HEK293 (cell line): ENCODE results near the gene TOP2A.

Experiments
- CTCF ChIA-PET: fragments of 350-600 bp; formaldehyde crosslinking; extraction: SDS; loops from one replicate; lab custom pipeline; 2021; ENCODE audit warnings: antibody characterized with exemption; lab: Yijun Ruan, JAX
- POLR2A ChIA-PET: fragments of 300-600 bp; formaldehyde crosslinking; extraction: SDS; loops from one replicate; lab custom pipeline; 2020; ENCODE audit warnings: antibody characterized with exemption, inconsistent platforms; lab: Yijun Ruan, JAX
- H3K27ac ChIP-seq: fragments of 200-500 bp; sonication (Bioruptor generic); 2 replicates; pipeline ENCODE4 v1.5.1; 2014; ENCODE audit warnings: low read depth, low read length, control low read depth, inconsistent platforms; ENCODE audit errors: extremely low read depth
- H3K36me3 ChIP-seq, 2 experiments: fragments of 200-500 bp in 1 of 2; sonication (Bioruptor generic) in 1 of 2; 1 replicate in 1 of 2; 2 replicates in 1 of 2; pipeline ENCODE4 v1.5.1; 2014 to 2017; ENCODE audit warnings: inconsistent platforms in 2 of 2, low read length in 2 of 2; ENCODE audit not compliant: control insufficient read depth in 2 of 2, insufficient read depth in 1 of 2
- H3K4me1 ChIP-seq: fragments of 200-500 bp; sonication (Bioruptor generic); 2 replicates; pipeline ENCODE4 v1.5.1; 2014; ENCODE audit warnings: mild to moderate bottlenecking, low read length, inconsistent platforms; ENCODE audit not compliant: control insufficient read depth, insufficient read depth
- H3K4me3 ChIP-seq: 2 replicates; pipeline ENCODE4 v1.5.1; 2011; ENCODE audit warnings: low read depth, mild to moderate bottlenecking, control low read depth, low read length, moderate library complexity
- H3K9me3 ChIP-seq: fragments of 200-500 bp; sonication (Bioruptor generic); 2 replicates; pipeline ENCODE4 v1.5.1; 2014; ENCODE audit warnings: low read depth, low read length, inconsistent platforms; ENCODE audit not compliant: control insufficient read depth, insufficient read depth
- EGR2 ChIP-seq: fragments of 450-650 bp; formaldehyde crosslinking; IDR thresholded peaks from 2 replicates; pipeline ENCODE4 v1.5.1; 2016; ENCODE audit warnings: low read depth, missing biosample characterization, missing genetic modification characterization
- FEZF1 ChIP-seq: fragments of 450-650 bp; formaldehyde crosslinking; IDR thresholded peaks from 2 replicates; pipeline ENCODE4 v1.5.1; 2016; ENCODE audit warnings: missing biosample characterization, missing genetic modification characterization
- GLI4 ChIP-seq: fragments of 450-650 bp; formaldehyde crosslinking; IDR thresholded peaks from 2 replicates; pipeline ENCODE4 v1.5.1; 2016; ENCODE audit warnings: missing biosample characterization, missing genetic modification characterization
- HOXD13 ChIP-seq: sonication (generic); formaldehyde crosslinking; IDR thresholded peaks from 2 replicates; pipeline ENCODE4 v1.8.0; 2022; ENCODE audit warnings: missing genetic modification reagents, borderline replicate concordance
- KLF9 ChIP-seq: fragments of 450-650 bp; formaldehyde crosslinking; IDR thresholded peaks from 2 replicates; pipeline ENCODE4 v1.5.1; 2016; ENCODE audit warnings: missing biosample characterization, missing genetic modification characterization, low read depth
- MZF1 ChIP-seq: fragments of 450-650 bp; formaldehyde crosslinking; IDR thresholded peaks from 2 replicates; pipeline ENCODE4 v1.5.1; 2017; ENCODE audit warnings: missing biosample characterization, missing genetic modification characterization, borderline replicate concordance
- OSR2 ChIP-seq: fragments of 450-650 bp; formaldehyde crosslinking; IDR thresholded peaks from 2 replicates; pipeline ENCODE4 v1.5.1; 2016; ENCODE audit warnings: missing biosample characterization, missing genetic modification characterization
- SCRT2 ChIP-seq: fragments of 450-650 bp; formaldehyde crosslinking; IDR thresholded peaks from 2 replicates; pipeline ENCODE4 v1.5.1; 2016; ENCODE audit warnings: missing biosample characterization, missing genetic modification characterization
- SP3 ChIP-seq: fragments of 450-650 bp; formaldehyde crosslinking; IDR thresholded peaks from 2 replicates; pipeline ENCODE4 v1.5.1; 2016; ENCODE audit warnings: missing biosample characterization, missing genetic modification characterization
- TCF7L2 ChIP-seq: IDR thresholded peaks from 2 replicates; pipeline ENCODE4 v1.6.1; 2011; ENCODE audit warnings: low read depth, mild to moderate bottlenecking, inconsistent platforms, low read length, moderate library complexity, borderline replicate concordance
- YY1 ChIP-seq: fragments of 450-650 bp; formaldehyde crosslinking; IDR thresholded peaks from 2 replicates; pipeline ENCODE4 v1.5.1; 2018; ENCODE audit warnings: missing biosample characterization, missing genetic modification characterization
- ZBTB21 ChIP-seq: fragments of 450-650 bp; formaldehyde crosslinking; IDR thresholded peaks from 2 replicates; pipeline ENCODE4 v1.5.1; 2017; ENCODE audit warnings: missing biosample characterization, missing genetic modification characterization
- ZBTB8A ChIP-seq: fragments of 450-650 bp; formaldehyde crosslinking; IDR thresholded peaks from 2 replicates; pipeline ENCODE4 v1.5.1; 2016; ENCODE audit warnings: missing biosample characterization, missing genetic modification characterization
- ZNF221 ChIP-seq: fragments of 450-650 bp; formaldehyde crosslinking; IDR thresholded peaks from 2 replicates; pipeline ENCODE4 v1.5.1; 2017; ENCODE audit warnings: missing biosample characterization, missing genetic modification characterization, borderline replicate concordance
- ZNF23 ChIP-seq: fragments of 450-650 bp; formaldehyde crosslinking; IDR thresholded peaks from 2 replicates; pipeline ENCODE4 v1.5.1; 2016; ENCODE audit warnings: missing biosample characterization, missing genetic modification characterization, borderline replicate concordance
- ZNF350 ChIP-seq: fragments of 450-650 bp; formaldehyde crosslinking; IDR thresholded peaks from 2 replicates; pipeline ENCODE4 v1.5.0; 2017; ENCODE audit warnings: missing biosample characterization, mild to moderate bottlenecking, missing genetic modification characterization
- ZNF354C ChIP-seq: fragments of 450-650 bp; formaldehyde crosslinking; IDR thresholded peaks from 2 replicates; pipeline ENCODE4 v1.5.1; 2016; ENCODE audit warnings: missing biosample characterization, missing genetic modification characterization, low read depth, borderline replicate concordance
- ZNF521 ChIP-seq: fragments of 450-650 bp; formaldehyde crosslinking; IDR thresholded peaks from 2 replicates; pipeline ENCODE4 v1.5.1; 2017; ENCODE audit warnings: missing biosample characterization, mild to moderate bottlenecking, missing genetic modification characterization
- ZNF561 ChIP-seq: fragments of 450-650 bp; IDR thresholded peaks from 2 replicates; pipeline ENCODE4 v1.5.1; 2018; ENCODE audit warnings: missing biosample characterization, missing genetic modification characterization, borderline replicate concordance
- ZNF596 ChIP-seq: fragments of 450-650 bp; IDR thresholded peaks from 2 replicates; pipeline ENCODE4 v1.5.0; 2018; ENCODE audit warnings: missing biosample characterization, mild to moderate bottlenecking, missing genetic modification characterization, moderate library complexity
- ZNF623 ChIP-seq: fragments of 450-650 bp; formaldehyde crosslinking; IDR thresholded peaks from 2 replicates; pipeline ENCODE4 v1.5.1; 2016; ENCODE audit warnings: missing biosample characterization, missing genetic modification characterization
- ZNF629 ChIP-seq: fragments of 450-650 bp; formaldehyde crosslinking; IDR thresholded peaks from 2 replicates; pipeline ENCODE4 v1.5.1; 2017; ENCODE audit warnings: missing biosample characterization, missing genetic modification characterization
- ZNF658 ChIP-seq: fragments of 450-650 bp; formaldehyde crosslinking; IDR thresholded peaks from 2 replicates; pipeline ENCODE4; 2016; ENCODE audit warnings: missing biosample characterization, missing genetic modification characterization
- ZNF660 ChIP-seq: fragments of 450-650 bp; IDR thresholded peaks from 2 replicates; pipeline ENCODE4 v1.5.1; 2018; ENCODE audit warnings: missing biosample characterization, mild to moderate bottlenecking, missing genetic modification characterization
- ZSCAN23 ChIP-seq: fragments of 450-650 bp; formaldehyde crosslinking; IDR thresholded peaks from 2 replicates; pipeline ENCODE4 v1.5.1; 2016; ENCODE audit warnings: missing biosample characterization, missing genetic modification characterization
- TF ChIP-seq, protein P1 (sequence below): fragments of 450-650 bp; formaldehyde crosslinking; IDR thresholded peaks from 2 replicates; pipeline ENCODE4 v1.5.1; 2016; ENCODE audit warnings: missing biosample characterization, missing genetic modification characterization
- TF ChIP-seq, protein P2 (sequence below): fragments of 450-650 bp; formaldehyde crosslinking; IDR thresholded peaks from 2 replicates; pipeline ENCODE4 v1.5.1; 2016; ENCODE audit warnings: missing biosample characterization, missing genetic modification characterization
- TF ChIP-seq, protein P3 (sequence below): sonication (generic); formaldehyde crosslinking; IDR thresholded peaks from 2 replicates; pipeline ENCODE4 v1.8.1; 2022; ENCODE audit warnings: mild to moderate bottlenecking, moderate library complexity, missing genetic modification reagents

Gene TOP2A

DNA sequence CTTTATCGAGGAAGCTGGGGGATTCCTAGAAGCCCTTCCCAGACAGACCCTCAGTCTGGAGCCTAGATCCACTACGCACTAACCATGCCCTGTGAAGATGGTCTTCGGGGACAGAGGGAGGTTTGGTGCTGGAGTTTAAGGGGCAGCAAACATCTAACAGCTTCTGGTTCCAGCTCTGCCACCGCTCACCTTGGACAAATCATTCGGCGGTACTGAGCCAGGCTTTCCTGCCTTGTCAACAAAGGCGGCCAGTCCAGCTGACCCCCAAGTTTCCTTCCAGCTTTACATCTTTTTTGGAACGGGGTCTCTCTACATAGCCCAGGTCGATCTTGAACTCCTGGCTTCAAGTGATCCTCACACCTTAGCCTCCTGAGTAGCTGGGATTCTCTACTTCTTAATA, 52.8 kb downstream of the TOP2A start:
- no peak overlapping the region for H3K27ac ChIP-seq
- CTCF ChIA-PET: interaction anchor here (0.5 to 16.1 kb wide), 14 partner anchors 10 to 521 kb away, joined by 3 to 453 read pairs (median 4); partner anchors contain the start of gene RARA
- H3K36me3 ChIP-seq: no peaks in the 10 kb centered on the region; a peak in 1 of 3 replicates
- H3K9me3 ChIP-seq: no peaks in the 10 kb centered on the region
- TF ChIP-seq GLI4: no peak
- TF ChIP-seq ZNF658 (tag by site-specific recombination): no peak
- TF ChIP-seq MZF1: no peak
- no peak for TF ChIP-seq ZNF350 (tag by site-specific recombination)
- no peak for TF ChIP-seq SP3
- no peak for TF ChIP-seq FEZF1 (tag by site-specific recombination)
- TF ChIP-seq ZNF354C (tag by site-specific recombination): no peak
- TF ChIP-seq YY1: no peak
- TF ChIP-seq ZNF629 (tag by site-specific recombination): no peak
- no peak for TF ChIP-seq ZBTB21
- TF ChIP-seq ZNF521 (tag by site-specific recombination): no peak
- no peak for TF ChIP-seq ZNF23 (tag by site-specific recombination)
- TF ChIP-seq SCRT2: no peak
- POLR2A ChIA-PET: interaction anchor here (0.5 to 1.7 kb wide), 10 partner anchors 19 to 1350 kb away, joined by 3 to 10 read pairs (median 4); partner anchors contain the start of gene TOP2A
- no peaks in the 10 kb centered on the region for H3K4me1 ChIP-seq
- no peak overlapping the region for H3K4me3 ChIP-seq

DNA sequence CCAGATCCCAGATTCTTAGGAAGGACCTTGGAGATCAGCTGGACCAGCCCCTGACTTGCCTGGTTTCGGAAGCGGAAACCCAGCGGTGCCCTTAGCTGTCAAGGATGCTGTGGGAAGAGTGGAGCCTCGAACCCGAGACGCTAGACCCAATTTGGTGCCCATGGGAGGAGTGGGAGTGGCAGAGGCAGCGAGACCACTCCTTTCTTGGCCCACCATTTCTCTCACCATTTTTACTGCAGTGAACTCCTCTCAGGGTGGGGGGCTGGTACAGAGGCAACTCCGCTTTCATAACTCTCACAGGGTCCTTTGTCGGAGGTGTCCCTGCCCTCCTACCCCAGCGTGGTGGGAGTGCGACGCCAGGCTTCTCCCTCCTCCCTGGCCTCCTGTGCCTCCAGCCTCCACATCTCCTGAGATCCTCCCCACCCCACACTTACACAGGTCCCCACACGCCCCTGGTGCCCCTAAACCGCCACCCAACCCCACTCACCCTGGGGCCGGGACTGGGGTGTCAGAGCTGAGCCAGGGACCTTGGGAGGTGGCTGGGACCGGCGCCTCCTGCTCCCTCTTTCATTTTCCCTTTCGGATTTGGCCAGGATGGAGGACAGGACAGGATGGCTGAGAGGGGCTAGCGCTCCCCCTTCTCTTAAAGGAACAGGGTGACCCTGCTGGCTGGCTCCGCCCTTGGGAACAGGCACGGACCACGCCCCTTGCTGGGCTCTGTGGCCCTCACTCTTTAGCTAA, 53.4 kb downstream of the TOP2A start, which contains the start of gene GJD3:
Gene GJD3, minus strand, starts transcription at position 617 of the 741 bp plus-strand sequence. CDS start 922 bp downstream, outside the sequence.
- H3K36me3 ChIP-seq: no peaks in the 10 kb centered on the region; a peak in 1 of 3 replicates
- H3K27ac ChIP-seq: no peak within 1 kb of the TSS
- POLR2A ChIA-PET: interaction anchor here (0.5 to 1.6 kb wide), 6 partner anchors 19 to 346 kb away, joined by 3 to 10 read pairs (median 3); no protein-coding TSS in a partner anchor
- TF ChIP-seq TCF7L2 (no peak), ZNF221 (no peak), ZBTB8A (no peak), KLF9 (tag by site-specific recombination) (no peak), ZNF623 (no peak), HOXD13 (no peak), ZNF561 (no peak), ZNF660 (tag by site-specific recombination) (no peak), ZSCAN23 (tag by site-specific recombination) (no peak), ZNF596 (no peak), EGR2 (tag by site-specific recombination) (no peak), OSR2 (tag by site-specific recombination) (no peak)
- TF ChIP-seq, protein P1, sequence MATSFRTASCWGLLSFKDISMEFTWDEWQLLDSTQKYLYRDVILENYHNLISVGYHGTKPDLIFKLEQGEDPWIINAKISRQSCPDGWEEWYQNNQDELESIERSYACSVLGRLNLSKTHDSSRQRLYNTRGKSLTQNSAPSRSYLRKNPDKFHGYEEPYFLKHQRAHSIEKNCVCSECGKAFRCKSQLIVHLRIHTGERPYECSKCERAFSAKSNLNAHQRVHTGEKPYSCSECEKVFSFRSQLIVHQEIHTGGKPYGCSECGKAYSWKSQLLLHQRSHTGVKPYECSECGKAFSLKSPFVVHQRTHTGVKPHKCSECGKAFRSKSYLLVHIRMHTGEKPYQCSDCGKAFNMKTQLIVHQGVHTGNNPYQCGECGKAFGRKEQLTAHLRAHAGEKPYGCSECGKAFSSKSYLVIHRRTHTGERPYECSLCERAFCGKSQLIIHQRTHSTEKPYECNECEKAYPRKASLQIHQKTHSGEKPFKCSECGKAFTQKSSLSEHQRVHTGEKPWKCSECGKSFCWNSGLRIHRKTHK (tag by site-specific recombination): no peak
- TF ChIP-seq, protein P2, sequence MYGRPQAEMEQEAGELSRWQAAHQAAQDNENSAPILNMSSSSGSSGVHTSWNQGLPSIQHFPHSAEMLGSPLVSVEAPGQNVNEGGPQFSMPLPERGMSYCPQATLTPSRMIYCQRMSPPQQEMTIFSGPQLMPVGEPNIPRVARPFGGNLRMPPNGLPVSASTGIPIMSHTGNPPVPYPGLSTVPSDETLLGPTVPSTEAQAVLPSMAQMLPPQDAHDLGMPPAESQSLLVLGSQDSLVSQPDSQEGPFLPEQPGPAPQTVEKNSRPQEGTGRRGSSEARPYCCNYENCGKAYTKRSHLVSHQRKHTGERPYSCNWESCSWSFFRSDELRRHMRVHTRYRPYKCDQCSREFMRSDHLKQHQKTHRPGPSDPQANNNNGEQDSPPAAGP: no peak
- TF ChIP-seq, protein P3, sequence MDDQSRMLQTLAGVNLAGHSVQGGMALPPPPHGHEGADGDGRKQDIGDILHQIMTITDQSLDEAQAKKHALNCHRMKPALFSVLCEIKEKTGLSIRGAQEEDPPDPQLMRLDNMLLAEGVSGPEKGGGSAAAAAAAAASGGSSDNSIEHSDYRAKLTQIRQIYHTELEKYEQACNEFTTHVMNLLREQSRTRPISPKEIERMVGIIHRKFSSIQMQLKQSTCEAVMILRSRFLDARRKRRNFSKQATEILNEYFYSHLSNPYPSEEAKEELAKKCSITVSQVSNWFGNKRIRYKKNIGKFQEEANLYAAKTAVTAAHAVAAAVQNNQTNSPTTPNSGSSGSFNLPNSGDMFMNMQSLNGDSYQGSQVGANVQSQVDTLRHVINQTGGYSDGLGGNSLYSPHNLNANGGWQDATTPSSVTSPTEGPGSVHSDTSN (CRISPR knock-in tag): no peak
- CTCF ChIA-PET: interaction anchor here (0.5 to 16.1 kb wide), 10 partner anchors 19 to 1298 kb away, joined by 3 to 453 read pairs (median 4); partner anchors contain the start of gene RARA
- no peaks in the 10 kb centered on the region for H3K9me3 ChIP-seq
- no peaks in the 10 kb centered on the region for H3K4me1 ChIP-seq
- H3K4me3 ChIP-seq: peak within 1 kb of the TSS; percentile 17
